A673 (cell line): ENCODE measurements around the gene KPTN. TPM values are rescaled to one million over a fixed set of nuclear protein-coding genes. Genes with fewer than 3 reads are reported as not detected.

Source experiments
- BruUV-seq: library from RNA; stranded (reverse); fragments of 400-500 nt; replicated peaks from 2 replicates; lab custom pipeline; 2021; lab: Mats Ljungman, UMichigan
- CTCF ChIA-PET: fragments of 300-600 bp; sonication (Branson Sonifier 250); formaldehyde crosslinking; loops from one replicate; lab custom pipeline; 2022; ENCODE audit warnings: antibody characterized with exemption; lab: Charles Lee
- POLR2A ChIA-PET: fragments of 300-600 bp; sonication (Branson Sonifier 250); formaldehyde crosslinking; loops from one replicate; lab custom pipeline; 2022; ENCODE audit warnings: antibody characterized with exemption; ENCODE audit not compliant: low non-redundant PET; lab: Charles Lee
- DNase-seq: peaks from one replicate; pipeline ENCODE4 v3.0.0-alpha.2; 2015; ENCODE audit warnings: low spot score
- H3K27ac ChIP-seq: fragments of 200-600 bp; sonication (generic); 2 replicates; pipeline ENCODE4 v1.5.1; 2016; ENCODE audit warnings: mixed run types, low read depth, mild to moderate bottlenecking, mixed read lengths, antibody characterized with exemption, low read length; ENCODE audit not compliant: poor library complexity, severe bottlenecking
- H3K27me3 ChIP-seq: fragments of 200-600 bp; sonication (generic); replicated peaks from 2 replicates; pipeline ENCODE4 v1.6.1; 2017; ENCODE audit warnings: mixed run types, low read depth, mild to moderate bottlenecking, mixed read lengths, antibody characterized with exemption, low read length; ENCODE audit not compliant: insufficient read depth, poor library complexity
- H3K36me3 ChIP-seq: fragments of 200-600 bp; sonication (generic); 2 replicates; pipeline ENCODE4 v1.6.1; 2016; ENCODE audit warnings: mixed run types, mild to moderate bottlenecking, mixed read lengths, antibody characterized with exemption, low read length; ENCODE audit not compliant: insufficient read depth, poor library complexity, severe bottlenecking
- H3K4me1 ChIP-seq: fragments of 200-600 bp; sonication (generic); 2 replicates; pipeline ENCODE4 v1.6.1; 2017; ENCODE audit warnings: mixed run types, mild to moderate bottlenecking, mixed read lengths, antibody characterized with exemption, low read length; ENCODE audit not compliant: insufficient read depth, poor library complexity, severe bottlenecking
- H3K4me3 ChIP-seq: fragments of 200-600 bp; sonication (generic); 2 replicates; pipeline ENCODE4 v1.5.1; 2016; ENCODE audit warnings: low read depth, mixed run types, mild to moderate bottlenecking, mixed read lengths, low read length; ENCODE audit not compliant: poor library complexity, severe bottlenecking
- H3K9me3 ChIP-seq: fragments of 200-600 bp; sonication (generic); 2 replicates; pipeline ENCODE4 v1.6.1; 2016; ENCODE audit warnings: mixed run types, low read depth, mild to moderate bottlenecking, mixed read lengths, antibody characterized with exemption, low read length; ENCODE audit not compliant: poor library complexity, severe bottlenecking
- EZH2 ChIP-seq: fragments of 200-600 bp; sonication (generic); IDR thresholded peaks from 2 replicates; pipeline ENCODE4 v1.6.1; 2017; ENCODE audit warnings: borderline replicate concordance, low read depth, mild to moderate bottlenecking, mixed read lengths, antibody characterized with exemption, low read length; ENCODE audit not compliant: poor library complexity, severe bottlenecking
- intact Hi-C: fragments of 100-400 bp; cut with micrococcal nuclease; formaldehyde crosslinking; loops from one replicate; pipeline ENCODE4 v1.10.0; 2022; ENCODE audit not compliant: unreplicated experiment
- total RNA-seq: library from RNA; stranded (reverse); gene quantifications from 2 replicates; pipeline ENCODE4 v1.2.3, GENCODE V29; 2021
- TF ChIP-seq, protein P1 (sequence below): fragments of 300-800, 200-600 bp; sonication (generic); conservative IDR thresholded peaks from 2 replicates; pipeline ENCODE4 v1.5.1; 2017; ENCODE audit warnings: low read depth, mild to moderate bottlenecking, antibody characterized with exemption, low read length, moderate library complexity, mixed read lengths

The KPTN gene
- total RNA-seq, 1 experiment from 2014 or later: 18.9 TPM

- H3K27me3 ChIP-seq: no peaks in the 10 kb centered on the region
- no TSS peak for BruUV-seq
- POLR2A ChIA-PET: no interaction called here
- H3K4me1 ChIP-seq: no peaks in the 10 kb centered on the region
- CTCF ChIA-PET: no interaction called here
- TF ChIP-seq EZH2: no peak
- TF ChIP-seq, protein P1, sequence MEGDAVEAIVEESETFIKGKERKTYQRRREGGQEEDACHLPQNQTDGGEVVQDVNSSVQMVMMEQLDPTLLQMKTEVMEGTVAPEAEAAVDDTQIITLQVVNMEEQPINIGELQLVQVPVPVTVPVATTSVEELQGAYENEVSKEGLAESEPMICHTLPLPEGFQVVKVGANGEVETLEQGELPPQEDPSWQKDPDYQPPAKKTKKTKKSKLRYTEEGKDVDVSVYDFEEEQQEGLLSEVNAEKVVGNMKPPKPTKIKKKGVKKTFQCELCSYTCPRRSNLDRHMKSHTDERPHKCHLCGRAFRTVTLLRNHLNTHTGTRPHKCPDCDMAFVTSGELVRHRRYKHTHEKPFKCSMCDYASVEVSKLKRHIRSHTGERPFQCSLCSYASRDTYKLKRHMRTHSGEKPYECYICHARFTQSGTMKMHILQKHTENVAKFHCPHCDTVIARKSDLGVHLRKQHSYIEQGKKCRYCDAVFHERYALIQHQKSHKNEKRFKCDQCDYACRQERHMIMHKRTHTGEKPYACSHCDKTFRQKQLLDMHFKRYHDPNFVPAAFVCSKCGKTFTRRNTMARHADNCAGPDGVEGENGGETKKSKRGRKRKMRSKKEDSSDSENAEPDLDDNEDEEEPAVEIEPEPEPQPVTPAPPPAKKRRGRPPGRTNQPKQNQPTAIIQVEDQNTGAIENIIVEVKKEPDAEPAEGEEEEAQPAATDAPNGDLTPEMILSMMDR: no peak
- intact Hi-C loops: no loop called here
- DNase-seq: no peak
- no peak overlapping the region for H3K27ac ChIP-seq
- H3K36me3 ChIP-seq: peaks cover 6% of the 10 kb centered on the region
- H3K9me3 ChIP-seq: no peaks in the 10 kb centered on the region
- no peak overlapping the region for H3K4me3 ChIP-seq
Observed at GRCh38 chr19:47497821-47498520, 14.0 kb upstream of the KPTN start.

- CTCF ChIA-PET: no interaction called here
- no peaks in the 10 kb centered on the region for H3K9me3 ChIP-seq
- H3K4me1 ChIP-seq: no peaks in the 10 kb centered on the region
- peaks cover 6% of the 10 kb centered on the region for H3K36me3 ChIP-seq
- no peak for DNase-seq
- H3K27ac ChIP-seq: no peak overlapping the region
- TF ChIP-seq EZH2: no peak
- TF ChIP-seq, protein P1: no peak
- POLR2A ChIA-PET: no interaction called here
- intact Hi-C loops: no loop called here
- H3K27me3 ChIP-seq: no peaks in the 10 kb centered on the region
- BruUV-seq: no TSS peak
- H3K4me3 ChIP-seq: no peak overlapping the region
Observed at GRCh38 chr19:47497050-47497766, 13.2 kb upstream of the KPTN start.

- no peaks in the 10 kb centered on the region for H3K4me1 ChIP-seq
- ChIA-PET CTCF (no interaction called here), POLR2A (no interaction called here)
- H3K9me3 ChIP-seq: no peaks in the 10 kb centered on the region
- no peak overlapping the region for H3K27ac ChIP-seq
- H3K4me3 ChIP-seq: no peak overlapping the region
- TF ChIP-seq, protein P1: no peak
- TF ChIP-seq EZH2: no peak
- H3K36me3 ChIP-seq: peaks cover 3% of the 10 kb centered on the region
- no peaks in the 10 kb centered on the region for H3K27me3 ChIP-seq
- intact Hi-C loops: no loop called here
- no TSS peak for BruUV-seq
- DNase-seq: no peak
Observed at GRCh38 chr19:47495478-47496372, 11.7 kb upstream of the KPTN start.
